DND-41 (cell line): ENCODE measurements around the gene XIRP2.

Experiments used
- ATAC-seq: fragments of 200-7000 bp; cut with Tn5 transposase; 3 replicates; pipeline ENCODE4 v1.9.1; 2021; ENCODE audit warnings: low read depth; ENCODE audit not compliant: insufficient read depth
- DNase-seq: peaks from one replicate; pipeline ENCODE4 v3.0.0-alpha.2; 2020
- H2AFZ ChIP-seq: 2 replicates; pipeline ENCODE4 v1.6.0; 2012; ENCODE audit warnings: low read depth, low read length
- H3K27ac ChIP-seq: 2 replicates; pipeline ENCODE4 v1.5.1; 2012; ENCODE audit warnings: low read length, inconsistent platforms
- H3K27me3 ChIP-seq: fragments of 200-600 bp; sonication (generic); 2 replicates; pipeline ENCODE4 v1.6.0; 2012; ENCODE audit warnings: low read length, mild to moderate bottlenecking, inconsistent platforms; ENCODE audit not compliant: insufficient read depth, poor library complexity
- H3K36me3 ChIP-seq: 2 replicates; pipeline ENCODE4 v1.5.1; 2012; ENCODE audit warnings: low read length, inconsistent platforms; ENCODE audit not compliant: insufficient read depth
- H3K4me1 ChIP-seq: 2 replicates; pipeline ENCODE4 v1.5.1; 2012; ENCODE audit warnings: mild to moderate bottlenecking, low read length; ENCODE audit not compliant: insufficient read depth
- H3K4me2 ChIP-seq: 2 replicates; pipeline ENCODE4 v1.6.0; 2012; ENCODE audit warnings: mild to moderate bottlenecking, moderate library complexity, low read length, inconsistent platforms; ENCODE audit not compliant: insufficient read depth
- H3K4me3 ChIP-seq, 2 experiments: fragments of 200-600 bp in 1 of 2; shearing (Covaris generic) in 1 of 2; 2 replicates each; pipeline ENCODE4 v1.5.1; 2012 to 2016; ENCODE audit warnings: inconsistent platforms in 2 of 2, low read length in 2 of 2, mild to moderate bottlenecking in 2 of 2, low read depth in 1 of 2, moderate library complexity in 1 of 2
- H3K79me2 ChIP-seq: 2 replicates; pipeline ENCODE4 v1.6.0; 2012; ENCODE audit warnings: low read length, inconsistent platforms; ENCODE audit not compliant: insufficient read depth
- H3K9ac ChIP-seq: 2 replicates; pipeline ENCODE4 v1.6.0; 2012; ENCODE audit warnings: low read depth, mild to moderate bottlenecking, inconsistent platforms, low read length, moderate library complexity
- H3K9me3 ChIP-seq: 2 replicates; pipeline ENCODE4 v1.5.1; 2012; ENCODE audit warnings: low read length, moderate library complexity, mild to moderate bottlenecking, inconsistent platforms; ENCODE audit not compliant: insufficient read depth, severe bottlenecking
- H4K20me1 ChIP-seq: 2 replicates; pipeline ENCODE4 v1.6.0; 2012; ENCODE audit warnings: low read length; ENCODE audit not compliant: insufficient read depth
- EZH2 ChIP-seq: IDR thresholded peaks from 3 replicates; pipeline ENCODE4 v1.6.1; 2012; ENCODE audit warnings: borderline replicate concordance, low read depth, mild to moderate bottlenecking, moderate library complexity, low read length, inconsistent platforms; ENCODE audit not compliant: severe bottlenecking
- TF ChIP-seq, protein P1 (sequence below): IDR thresholded peaks from 2 replicates; pipeline ENCODE4 v1.5.1; 2012; ENCODE audit warnings: borderline replicate concordance, low read length, moderate library complexity, mild to moderate bottlenecking; ENCODE audit not compliant: poor library complexity, severe bottlenecking; ENCODE audit errors: extremely low read depth

Gene XIRP2

DNA sequence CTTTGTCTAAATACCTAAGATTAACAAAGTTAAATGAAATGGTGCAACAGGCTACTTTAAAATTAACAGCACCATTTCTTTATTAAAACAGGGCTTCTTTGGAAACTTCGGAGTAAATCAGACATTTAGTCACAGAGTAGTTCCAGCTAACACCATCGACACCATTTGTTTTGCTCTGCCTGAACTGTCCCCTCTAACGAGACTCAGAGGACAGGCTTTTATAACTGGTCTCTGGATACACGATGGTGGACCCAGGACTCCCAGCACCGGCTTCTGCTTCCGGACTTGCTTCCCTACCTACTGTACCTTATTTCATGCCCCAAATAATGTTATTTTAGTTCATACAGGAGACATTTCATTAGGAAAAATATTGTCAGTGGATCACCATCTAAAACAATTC, 252.1 kb downstream of the XIRP2 start:
- Histone ChIP-seq H3K4me3 (no peak overlapping the region), H3K36me3 (no peaks in the 10 kb centered on the region), H3K79me2 (no peaks in the 10 kb centered on the region), H3K9me3 (no peaks in the 10 kb centered on the region), H3K27me3 (no peaks in the 10 kb centered on the region), H3K4me1 (no peaks in the 10 kb centered on the region), H3K4me2 (no peak overlapping the region), H3K27ac (no peak overlapping the region), H4K20me1 (no peaks in the 10 kb centered on the region), H2AFZ (no peak overlapping the region), H3K9ac (no peak overlapping the region)
- ATAC-seq: no peak
- DNase-seq: no peak
- TF ChIP-seq EZH2: no peak
- TF ChIP-seq, protein P1, sequence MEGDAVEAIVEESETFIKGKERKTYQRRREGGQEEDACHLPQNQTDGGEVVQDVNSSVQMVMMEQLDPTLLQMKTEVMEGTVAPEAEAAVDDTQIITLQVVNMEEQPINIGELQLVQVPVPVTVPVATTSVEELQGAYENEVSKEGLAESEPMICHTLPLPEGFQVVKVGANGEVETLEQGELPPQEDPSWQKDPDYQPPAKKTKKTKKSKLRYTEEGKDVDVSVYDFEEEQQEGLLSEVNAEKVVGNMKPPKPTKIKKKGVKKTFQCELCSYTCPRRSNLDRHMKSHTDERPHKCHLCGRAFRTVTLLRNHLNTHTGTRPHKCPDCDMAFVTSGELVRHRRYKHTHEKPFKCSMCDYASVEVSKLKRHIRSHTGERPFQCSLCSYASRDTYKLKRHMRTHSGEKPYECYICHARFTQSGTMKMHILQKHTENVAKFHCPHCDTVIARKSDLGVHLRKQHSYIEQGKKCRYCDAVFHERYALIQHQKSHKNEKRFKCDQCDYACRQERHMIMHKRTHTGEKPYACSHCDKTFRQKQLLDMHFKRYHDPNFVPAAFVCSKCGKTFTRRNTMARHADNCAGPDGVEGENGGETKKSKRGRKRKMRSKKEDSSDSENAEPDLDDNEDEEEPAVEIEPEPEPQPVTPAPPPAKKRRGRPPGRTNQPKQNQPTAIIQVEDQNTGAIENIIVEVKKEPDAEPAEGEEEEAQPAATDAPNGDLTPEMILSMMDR: no peak

DNA sequence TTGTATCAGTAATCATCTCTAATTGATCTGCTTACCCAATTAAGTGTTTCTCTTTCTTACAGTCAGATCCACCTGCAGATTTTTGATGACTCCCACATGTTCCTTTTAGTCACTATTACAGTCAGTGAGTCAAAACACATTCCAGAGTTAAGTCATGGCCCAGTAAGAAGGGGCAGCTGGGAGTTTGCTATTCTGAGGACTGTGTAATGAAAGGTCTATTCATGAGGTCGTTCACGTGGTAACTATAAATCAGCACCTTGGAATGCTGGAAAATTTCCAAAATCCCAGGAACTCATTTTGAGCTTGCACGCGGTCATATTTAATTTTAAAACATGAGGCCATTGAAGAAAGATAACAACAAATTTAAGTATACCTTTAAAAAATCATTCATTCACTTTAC, 252.5 kb downstream of the XIRP2 start:
- H3K36me3 ChIP-seq: no peaks in the 10 kb centered on the region
- H3K27ac ChIP-seq: no peak overlapping the region
- H3K4me2 ChIP-seq: no peak overlapping the region
- no peaks in the 10 kb centered on the region for H3K9me3 ChIP-seq
- H3K4me3 ChIP-seq: no peak overlapping the region
- H2AFZ ChIP-seq: no peak overlapping the region
- no peaks in the 10 kb centered on the region for H3K4me1 ChIP-seq
- no peaks in the 10 kb centered on the region for H3K27me3 ChIP-seq
- no peak overlapping the region for H3K9ac ChIP-seq
- ATAC-seq (no peak), DNase-seq (no peak)
- H4K20me1 ChIP-seq: no peaks in the 10 kb centered on the region
- no peaks in the 10 kb centered on the region for H3K79me2 ChIP-seq
- TF ChIP-seq, protein P1: no peak
- TF ChIP-seq EZH2: no peak

DNA sequence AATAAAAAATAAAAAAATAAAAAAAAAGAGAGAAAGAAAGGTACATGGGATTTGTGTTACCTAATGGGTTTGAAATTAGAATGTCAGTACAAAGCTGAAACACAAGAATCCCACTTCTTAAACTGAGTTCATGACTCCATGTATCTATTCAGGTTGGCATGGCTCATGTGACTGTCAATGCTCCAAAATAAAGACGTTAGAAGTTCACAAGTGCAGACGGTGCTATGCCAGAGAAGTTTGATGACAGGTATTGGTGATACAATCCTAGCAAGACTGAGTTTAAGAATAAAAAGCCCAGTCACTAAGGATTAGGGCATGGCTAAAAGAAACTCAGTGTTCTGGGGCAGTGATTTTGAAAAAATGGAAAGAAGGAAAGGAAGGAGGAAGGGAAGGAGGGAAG, 254.3 kb downstream of the XIRP2 start:
- DNase-seq: no peak
- Histone ChIP-seq H3K4me3 (no peak overlapping the region), H3K4me2 (no peak overlapping the region), H3K27ac (no peak overlapping the region), H3K9me3 (no peaks in the 10 kb centered on the region), H4K20me1 (no peaks in the 10 kb centered on the region), H3K79me2 (no peaks in the 10 kb centered on the region), H3K36me3 (no peaks in the 10 kb centered on the region), H3K27me3 (no peaks in the 10 kb centered on the region), H3K4me1 (no peaks in the 10 kb centered on the region), H2AFZ (no peak overlapping the region), H3K9ac (no peak overlapping the region)
- ATAC-seq: no peak
- no peak for TF ChIP-seq EZH2
- TF ChIP-seq, protein P1: no peak
